ENCODE data around the gene VRTN. TPM values are rescaled to one million over a fixed set of nuclear protein-coding genes. Genes with fewer than 3 reads are reported as not detected.

VRTN gene
- total RNA-seq, 1 donor from 2014 or later: not detected

GRCh38 chr14:74400919-74401503 lies 52.7 kb downstream of the VRTN start:
- Histone ChIP-seq H3K4me3 (no peak overlapping the region), H3K9me3 (no peaks in the 10 kb centered on the region), H3K36me3 (no peaks in the 10 kb centered on the region), H3K4me1 (peaks cover 0 to 5% of the 10 kb centered on the region in 2 donors), H3K27me3 (no peaks in the 10 kb centered on the region), H3K27ac (no peak overlapping the region)
- intact Hi-C loops (cut with DNase I): no loop called here
- DNase-seq (ENCODE audit: low spot score in 2 of 2): peak in 1 of 2 donors; percentile 52
- TF ChIP-seq, protein P1, sequence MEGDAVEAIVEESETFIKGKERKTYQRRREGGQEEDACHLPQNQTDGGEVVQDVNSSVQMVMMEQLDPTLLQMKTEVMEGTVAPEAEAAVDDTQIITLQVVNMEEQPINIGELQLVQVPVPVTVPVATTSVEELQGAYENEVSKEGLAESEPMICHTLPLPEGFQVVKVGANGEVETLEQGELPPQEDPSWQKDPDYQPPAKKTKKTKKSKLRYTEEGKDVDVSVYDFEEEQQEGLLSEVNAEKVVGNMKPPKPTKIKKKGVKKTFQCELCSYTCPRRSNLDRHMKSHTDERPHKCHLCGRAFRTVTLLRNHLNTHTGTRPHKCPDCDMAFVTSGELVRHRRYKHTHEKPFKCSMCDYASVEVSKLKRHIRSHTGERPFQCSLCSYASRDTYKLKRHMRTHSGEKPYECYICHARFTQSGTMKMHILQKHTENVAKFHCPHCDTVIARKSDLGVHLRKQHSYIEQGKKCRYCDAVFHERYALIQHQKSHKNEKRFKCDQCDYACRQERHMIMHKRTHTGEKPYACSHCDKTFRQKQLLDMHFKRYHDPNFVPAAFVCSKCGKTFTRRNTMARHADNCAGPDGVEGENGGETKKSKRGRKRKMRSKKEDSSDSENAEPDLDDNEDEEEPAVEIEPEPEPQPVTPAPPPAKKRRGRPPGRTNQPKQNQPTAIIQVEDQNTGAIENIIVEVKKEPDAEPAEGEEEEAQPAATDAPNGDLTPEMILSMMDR (IDR thresholded peaks at IDR 0.05): no peak

GRCh38 chr14:74401504-74402241 lies 53.4 kb downstream of the VRTN start:
- TF ChIP-seq, protein P1 (IDR thresholded peaks at IDR 0.05): no peak
- H3K36me3 ChIP-seq: no peaks in the 10 kb centered on the region
- intact Hi-C loops (cut with DNase I): no loop called here
- peak in 1 of 2 donors; percentile 64 for DNase-seq (ENCODE audit: low spot score in 2 of 2)
- no peak overlapping the region for H3K27ac ChIP-seq
- H3K27me3 ChIP-seq: no peaks in the 10 kb centered on the region
- peaks cover 0 to 5% of the 10 kb centered on the region in 2 donors for H3K4me1 ChIP-seq
- H3K9me3 ChIP-seq: no peaks in the 10 kb centered on the region
- H3K4me3 ChIP-seq: no peak overlapping the region

- intact Hi-C loops (cut with DNase I): no loop called here
- no peak overlapping the region for H3K4me3 ChIP-seq
- peaks cover 0 to 5% of the 10 kb centered on the region in 2 donors for H3K4me1 ChIP-seq
- TF ChIP-seq, protein P1 (IDR thresholded peaks at IDR 0.05): no peak
- no peaks in the 10 kb centered on the region for H3K36me3 ChIP-seq
- no peak overlapping the region for H3K27ac ChIP-seq
- DNase-seq (ENCODE audit: low spot score in 2 of 2): no peak
- H3K27me3 ChIP-seq: no peaks in the 10 kb centered on the region
- H3K9me3 ChIP-seq: no peaks in the 10 kb centered on the region
Measured at GRCh38 chr14:74402401-74403251, 54.4 kb downstream of the VRTN start.

GRCh38 chr14:74403619-74404417 lies 55.5 kb downstream of the VRTN start:
- no peak overlapping the region for H3K27ac ChIP-seq
- H3K36me3 ChIP-seq: no peaks in the 10 kb centered on the region
- no peaks in the 10 kb centered on the region for H3K9me3 ChIP-seq
- peaks cover 0 to 5% of the 10 kb centered on the region in 2 donors for H3K4me1 ChIP-seq
- DNase-seq (ENCODE audit: low spot score in 2 of 2): no peak
- TF ChIP-seq, protein P1 (IDR thresholded peaks at IDR 0.05): no peak
- H3K27me3 ChIP-seq: no peaks in the 10 kb centered on the region
- intact Hi-C loops (cut with DNase I): no loop called here
- H3K4me3 ChIP-seq: no peak overlapping the region

GRCh38 chr14:74404435-74404834 lies 56.2 kb downstream of the VRTN start:
- intact Hi-C loops (cut with DNase I): no loop called here
- Histone ChIP-seq H3K27me3 (no peaks in the 10 kb centered on the region), H3K4me1 (peaks cover 0 to 5% of the 10 kb centered on the region in 2 donors), H3K27ac (no peak overlapping the region), H3K4me3 (no peak overlapping the region), H3K36me3 (no peaks in the 10 kb centered on the region), H3K9me3 (no peaks in the 10 kb centered on the region)
- no peak for DNase-seq (ENCODE audit: low spot score in 2 of 2)
- TF ChIP-seq, protein P1 (IDR thresholded peaks at IDR 0.05): no peak

All from ascending aorta (tissue), 2 donors.